ENCODE measurements around the gene PLB1.

The PLB1 gene

DNA sequence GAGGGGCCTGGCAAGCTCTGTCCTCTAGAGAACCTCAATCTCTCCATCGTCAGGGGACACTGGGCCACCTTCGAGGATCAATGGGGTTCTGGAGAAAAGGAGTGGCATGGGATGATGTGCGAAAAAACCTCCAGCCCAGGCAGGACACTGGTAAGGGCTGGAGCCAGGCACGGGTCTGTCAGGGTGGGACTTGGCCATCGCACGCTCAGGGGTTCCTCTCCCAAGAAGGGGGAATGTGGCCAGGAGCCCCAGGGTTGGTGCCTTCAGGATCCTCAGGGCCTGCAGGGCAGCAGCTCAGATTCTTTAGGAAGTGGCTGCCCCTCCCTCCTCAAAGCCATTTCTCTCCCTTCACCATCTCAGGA is 46.8 kb upstream of the PLB1 start:
- Histone ChIP-seq H3K4me3 (ENCODE audit: low read depth, low read length) (no peak overlapping the region), H3K36me3 (no peaks in the 10 kb centered on the region), H3K9me3 (ENCODE audit: severe bottlenecking) (no peaks in the 10 kb centered on the region), H3K27ac (no peak overlapping the region), H3K27me3 (ENCODE audit: insufficient read depth, low read depth, severe bottlenecking) (no peaks in the 10 kb centered on the region)
- no peak for DNase-seq
- TF ChIP-seq, protein P1, sequence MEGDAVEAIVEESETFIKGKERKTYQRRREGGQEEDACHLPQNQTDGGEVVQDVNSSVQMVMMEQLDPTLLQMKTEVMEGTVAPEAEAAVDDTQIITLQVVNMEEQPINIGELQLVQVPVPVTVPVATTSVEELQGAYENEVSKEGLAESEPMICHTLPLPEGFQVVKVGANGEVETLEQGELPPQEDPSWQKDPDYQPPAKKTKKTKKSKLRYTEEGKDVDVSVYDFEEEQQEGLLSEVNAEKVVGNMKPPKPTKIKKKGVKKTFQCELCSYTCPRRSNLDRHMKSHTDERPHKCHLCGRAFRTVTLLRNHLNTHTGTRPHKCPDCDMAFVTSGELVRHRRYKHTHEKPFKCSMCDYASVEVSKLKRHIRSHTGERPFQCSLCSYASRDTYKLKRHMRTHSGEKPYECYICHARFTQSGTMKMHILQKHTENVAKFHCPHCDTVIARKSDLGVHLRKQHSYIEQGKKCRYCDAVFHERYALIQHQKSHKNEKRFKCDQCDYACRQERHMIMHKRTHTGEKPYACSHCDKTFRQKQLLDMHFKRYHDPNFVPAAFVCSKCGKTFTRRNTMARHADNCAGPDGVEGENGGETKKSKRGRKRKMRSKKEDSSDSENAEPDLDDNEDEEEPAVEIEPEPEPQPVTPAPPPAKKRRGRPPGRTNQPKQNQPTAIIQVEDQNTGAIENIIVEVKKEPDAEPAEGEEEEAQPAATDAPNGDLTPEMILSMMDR (IDR thresholded peaks at IDR 0.05; ENCODE audit: low read depth, low read length), result no peak

- DNase-seq, result no peak
- Histone ChIP-seq H3K36me3 (no peaks in the 10 kb centered on the region), H3K4me3 (ENCODE audit: low read depth, low read length) (no peak overlapping the region), H3K27me3 (ENCODE audit: insufficient read depth, low read depth, severe bottlenecking) (no peaks in the 10 kb centered on the region), H3K27ac (no peak overlapping the region), H3K9me3 (ENCODE audit: severe bottlenecking) (no peaks in the 10 kb centered on the region)
- TF ChIP-seq, protein P1 (IDR thresholded peaks at IDR 0.05; ENCODE audit: low read depth, low read length), result no peak
Observed at GRCh38 chr2:28449488-28450395, 46.1 kb upstream of the PLB1 start.

GRCh38 chr2:28450901-28451565 is 44.8 kb upstream of the PLB1 start:
- no peak overlapping the region for H3K4me3 ChIP-seq (ENCODE audit: low read depth, low read length)

GRCh38 chr2:28451793-28452533 is 43.9 kb upstream of the PLB1 start:
- no peaks in the 10 kb centered on the region for H3K9me3 ChIP-seq (ENCODE audit: severe bottlenecking)
- no peak overlapping the region for H3K4me3 ChIP-seq (ENCODE audit: low read depth, low read length)
- no peaks in the 10 kb centered on the region for H3K36me3 ChIP-seq
- H3K27ac ChIP-seq, result no peak overlapping the region
- DNase-seq, result no peak
- TF ChIP-seq, protein P1 (IDR thresholded peaks at IDR 0.05; ENCODE audit: low read depth, low read length), result no peak
- H3K27me3 ChIP-seq (ENCODE audit: insufficient read depth, low read depth, severe bottlenecking), result no peaks in the 10 kb centered on the region

More at GRCh38 chr2:28450901-28451565, 44.8 kb upstream of the PLB1 start:
- Histone ChIP-seq H3K9me3 (ENCODE audit: severe bottlenecking) (no peaks in the 10 kb centered on the region), H3K27me3 (ENCODE audit: insufficient read depth, low read depth, severe bottlenecking) (no peaks in the 10 kb centered on the region), H3K36me3 (no peaks in the 10 kb centered on the region), H3K27ac (no peak overlapping the region)
- TF ChIP-seq, protein P1 (IDR thresholded peaks at IDR 0.05; ENCODE audit: low read depth, low read length), result no peak
- DNase-seq, result no peak

DNA sequence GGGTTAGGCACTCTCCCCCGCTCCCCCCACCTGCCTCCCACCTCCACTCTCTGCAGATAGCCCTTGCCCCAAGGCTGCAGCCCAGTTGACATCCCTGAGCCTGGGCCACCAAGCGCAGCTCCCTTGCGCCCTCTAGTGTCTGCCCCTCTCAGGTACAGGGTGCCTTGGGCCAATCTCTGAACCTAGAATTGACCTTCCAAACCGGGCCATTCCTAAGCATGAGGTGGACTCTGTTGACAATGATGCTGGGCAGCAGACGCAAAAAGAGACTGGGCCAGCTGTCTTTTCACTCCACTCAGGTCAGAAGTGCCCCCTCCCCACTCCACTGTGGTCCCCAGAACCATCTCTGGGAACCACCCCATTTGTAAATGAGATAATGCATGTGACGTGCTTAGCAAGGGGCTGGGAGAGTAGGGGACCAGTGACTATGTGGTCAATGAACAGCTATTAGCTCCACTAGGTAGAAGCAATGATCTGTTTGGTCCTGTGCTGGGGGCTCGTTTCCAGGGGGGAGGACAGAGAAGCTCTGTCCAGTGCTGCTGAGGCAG is 43.3 kb upstream of the PLB1 start:
- no peak overlapping the region for H3K4me3 ChIP-seq (ENCODE audit: low read depth, low read length)
- H3K9me3 ChIP-seq (ENCODE audit: severe bottlenecking), result no peaks in the 10 kb centered on the region
- DNase-seq, result peak; percentile 75
- H3K36me3 ChIP-seq, result no peaks in the 10 kb centered on the region
- no peaks in the 10 kb centered on the region for H3K27me3 ChIP-seq (ENCODE audit: insufficient read depth, low read depth, severe bottlenecking)
- TF ChIP-seq, protein P1 (IDR thresholded peaks at IDR 0.05; ENCODE audit: low read depth, low read length), result peak; percentile 99
- no peak overlapping the region for H3K27ac ChIP-seq

Data from WERI-Rb-1 (cell line).